K562 (cell line): ENCODE results near the gene PARD6B. TPM values are rescaled to one million over a fixed set of nuclear protein-coding genes. Genes with fewer than 3 reads are reported as not detected.

ENCODE experiments used
- ARNT ChIP-seq, 2 experiments: fragments of 450-650 bp; IDR thresholded peaks; 2 replicates each; pipeline ENCODE4 v1.6.1; 2016; ENCODE audit warnings: mild to moderate bottlenecking in 1 of 2
- C11orf30 ChIP-seq: fragments of 450-650 bp; IDR thresholded peaks from 2 replicates; pipeline ENCODE4 v1.6.1; 2016; ENCODE audit warnings: low read depth, mild to moderate bottlenecking
- CEBPG ChIP-seq, 3 experiments: fragments of 200-800 bp in 1 of 3; sonication (Bioruptor generic) in 1 of 3; sonication (generic) in 1 of 3; formaldehyde crosslinking in 1 of 3; IDR thresholded peaks in 2 of 3; conservative IDR thresholded peaks in 1 of 3; 2 replicates each; pipeline versions ENCODE4 v1.6.1 to v1.8.0; 2016 to 2022; ENCODE audit warnings: missing compliant biosample characterization in 2 of 3, missing genetic modification characterization in 2 of 3, mild to moderate bottlenecking in 1 of 3, missing genetic modification reagents in 1 of 3
- CTCF ChIP-seq, 3 experiments: IDR thresholded peaks in 2 of 3; conservative IDR thresholded peaks in 1 of 3; 2 replicates each; pipeline ENCODE4 v1.5.1; 2011 to 2012; ENCODE audit warnings: low read length in 3 of 3, mild to moderate bottlenecking in 3 of 3, control low read depth in 2 of 3, improper control_type of control experiment in 1 of 3, inconsistent platforms in 1 of 3, low read depth in 1 of 3, mixed read lengths in 1 of 3, moderate library complexity in 1 of 3; ENCODE audit not compliant: insufficient read depth in 2 of 3
- GATA2 ChIP-seq: sonication (generic); formaldehyde crosslinking; IDR thresholded peaks from 2 replicates; pipeline ENCODE4 v1.4.0; 2020; ENCODE audit warnings: mild to moderate bottlenecking, missing genetic modification reagents
- HMG20A ChIP-seq: fragments of 450-650 bp; formaldehyde crosslinking; conservative IDR thresholded peaks from 2 replicates; pipeline ENCODE4 v1.4.0; 2020; ENCODE audit warnings: mild to moderate bottlenecking, mixed read lengths
- MAFG ChIP-seq: fragments of 450-650 bp; conservative IDR thresholded peaks from 2 replicates; pipeline ENCODE4 v1.6.1; 2016; ENCODE audit warnings: missing genetic modification characterization, missing compliant biosample characterization
- RBM25 ChIP-seq: fragments of 200-400 bp; formaldehyde crosslinking; IDR thresholded peaks from 2 replicates; pipeline ENCODE4 v1.6.1; 2018; ENCODE audit warnings: low read length, low read depth, moderate library complexity; ENCODE audit not compliant: severe bottlenecking
- REST ChIP-seq, 2 experiments: fragments of 450-650 bp; formaldehyde crosslinking in 1 of 2; IDR thresholded peaks; 2 replicates each; pipeline versions ENCODE4 v1.4.0 to v1.6.1; 2014 to 2020; ENCODE audit warnings: mild to moderate bottlenecking in 2 of 2, borderline replicate concordance in 1 of 2, low read depth in 1 of 2
- SAP30 ChIP-seq: fragments of 200-600 bp; sonication (generic); IDR thresholded peaks from 2 replicates; pipeline ENCODE4 v1.6.1; 2012; ENCODE audit warnings: borderline replicate concordance, low read depth, mild to moderate bottlenecking, moderate library complexity, low read length, control low read depth, inconsistent platforms; ENCODE audit not compliant: insufficient read depth, poor library complexity, severe bottlenecking
- SMARCA4 ChIP-seq: fragments of 450-650 bp; IDR thresholded peaks from 2 replicates; pipeline ENCODE4 v1.6.1; 2016
- ZNF518B ChIP-seq: fragments of 250-450 bp; sonication (Bioruptor Pico); IDR thresholded peaks from 2 replicates; pipeline ENCODE4 v1.5.0; 2021; ENCODE audit warnings: mild to moderate bottlenecking, moderate library complexity
- ZNF764 ChIP-seq: fragments of 250-450 bp; sonication (Bioruptor Pico); IDR thresholded peaks from 2 replicates; pipeline ENCODE4 v1.4.0; 2020; ENCODE audit warnings: low read depth, mild to moderate bottlenecking, moderate library complexity
- polyA plus RNA-seq, 8 experiments: library from polyadenylated mRNA; depleted of rRNA in 4 of 8; stranded (reverse) in 5 of 8; unstranded in 3 of 8; fragments of >200 nt; fragmentation: Nextera tagmentation in 2 of 8; fragmentation: Illumina TruSeq in 1 of 8; extraction: Ambion mirVana in 2 of 8; extraction: Trizol in 1 of 8; gene quantifications; 2 replicates each; pipeline versions ENCODE4 v1.2.1 to v1.2.3, GENCODE V29; 2011 to 2014; ENCODE audit warnings: inconsistent platforms in 1 of 8, missing spikeins in 1 of 8
- total RNA-seq, 7 experiments: library from RNA; depleted of rRNA in 6 of 7; stranded (reverse); fragments of >200 nt in 6 of 7; fragmentation: Illumina TruSeq in 2 of 7; extraction: Trizol in 2 of 7; gene quantifications; 2 replicates each; pipeline versions ENCODE4 v1.2.1 to v1.2.3, GENCODE V29; 2011 to 2021; ENCODE audit warnings: low replicate concordance in 1 of 7

The PARD6B gene
- total and polyA plus RNA-seq, 9 of the 15 experiments (the other 6 are each of a cell fraction or from before 2014, with no cell fraction given), result 1.7 to 12.3 (median 5.5) TPM

- no peak for TF ChIP-seq ZNF764
- peak; percentile 86 for TF ChIP-seq C11orf30
- no peak for TF ChIP-seq REST (IDR thresholded peaks at IDR 0.05; ENCODE audit: borderline replicate concordance)
- TF ChIP-seq REST (CRISPR knock-in tag; IDR thresholded peaks at IDR 0.05; ENCODE audit: low read depth), result no peak
- TF ChIP-seq ZNF518B (CRISPR knock-in tag), result no peak
- TF ChIP-seq MAFG (tag), result peak; percentile 40
- no peak for TF ChIP-seq SAP30
- TF ChIP-seq CTCF (IDR thresholded peaks at IDR 0.05 in 2 of 3, conservative IDR thresholded peaks at IDR 0.05 in 1 of 3; ENCODE audit: insufficient read depth in 2 of 3, low read depth in 1 of 3, low read length in 3 of 3), result no peak
- TF ChIP-seq HMG20A (CRISPR knock-in tag), result no peak
- no peak for TF ChIP-seq CEBPG (CRISPR knock-in tag; IDR thresholded peaks at IDR 0.05)
- no peak for TF ChIP-seq CEBPG (tag; conservative IDR thresholded peaks at IDR 0.05 in 1 of 2, IDR thresholded peaks at IDR 0.05 in 1 of 2)
- TF ChIP-seq SMARCA4, result 0 out of 2 replicates have a peak, but pooled peaks have one; percentile 29
- TF ChIP-seq GATA2 (CRISPR knock-in tag), result no peak
- TF ChIP-seq ARNT (IDR thresholded peaks at IDR 0.05), result 0 out of 4 replicates have a peak, but pooled peaks of 1 of the 2 experiments have one; percentile 35
- no peak for TF ChIP-seq RBM25
Measured at GRCh38 chr20:50737352-50737751, 6.0 kb downstream of the PARD6B start (continued).
